ENCODE data around the gene ASTN2.

Gene ASTN2

GRCh38 chr9:116430849-116431248 is 984.0 kb downstream of the ASTN2 start:
- DNase-seq = no peak

- no peak for DNase-seq
These were observed 989.6 kb downstream of the ASTN2 start for GRCh38 chr9:116425244-116425643.

DNA sequence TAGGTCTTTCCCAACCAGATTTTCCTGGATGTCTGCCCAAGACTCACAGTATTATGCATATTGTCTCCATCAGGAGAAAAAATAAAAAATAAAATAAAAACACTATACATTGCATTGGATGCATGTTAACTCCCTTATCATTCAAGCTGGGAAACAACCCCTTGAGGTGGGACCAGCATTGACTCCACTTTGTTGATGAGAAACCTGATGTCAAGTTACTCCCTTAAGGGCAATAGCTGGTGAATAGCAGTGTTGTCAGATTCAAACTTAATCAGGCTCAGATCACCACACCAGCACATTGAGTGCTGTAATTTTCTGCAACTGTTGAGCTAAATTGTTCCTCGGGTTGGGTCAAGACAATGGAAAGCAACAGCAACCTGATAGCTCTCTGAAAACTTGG is 991.7 kb downstream of the ASTN2 start:
- no peak for DNase-seq

GRCh38 chr9:116422119-116422979 is 992.5 kb downstream of the ASTN2 start:
- no peak for DNase-seq

- no peak for DNase-seq
These were observed 993.8 kb downstream of the ASTN2 start for GRCh38 chr9:116420993-116421538.

- no peak for DNase-seq
These were observed 995.7 kb downstream of the ASTN2 start for GRCh38 chr9:116419181-116419580.

- DNase-seq = no peak
These were observed 997.4 kb downstream of the ASTN2 start for GRCh38 chr9:116417464-116417863.

DNA sequence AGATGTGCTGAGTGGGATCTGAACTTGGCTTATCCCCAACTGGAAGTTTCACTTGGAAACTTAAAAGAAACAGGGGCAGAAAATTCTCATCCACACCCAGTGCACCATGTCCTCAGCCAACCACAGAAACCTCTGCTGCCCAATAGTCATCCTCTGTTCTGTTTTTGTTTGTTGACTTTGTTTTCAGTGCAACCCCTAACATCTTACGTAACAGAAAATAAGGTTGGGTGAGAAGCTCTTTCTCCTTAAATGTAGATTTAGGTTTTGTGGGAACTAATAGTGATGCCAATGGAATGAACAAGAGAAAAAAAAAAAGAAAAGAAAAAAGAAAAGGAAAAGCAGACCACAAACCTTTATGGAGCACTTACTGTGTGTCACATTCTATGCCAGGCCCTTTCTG is 998.4 kb downstream of the ASTN2 start:
- DNase-seq = no peak

- no peak for DNase-seq
These were observed 1000.5 kb downstream of the ASTN2 start for GRCh38 chr9:116414374-116414773.

- no peak for DNase-seq
These were observed 1003.4 kb downstream of the ASTN2 start for GRCh38 chr9:116411506-116411905.

DNA sequence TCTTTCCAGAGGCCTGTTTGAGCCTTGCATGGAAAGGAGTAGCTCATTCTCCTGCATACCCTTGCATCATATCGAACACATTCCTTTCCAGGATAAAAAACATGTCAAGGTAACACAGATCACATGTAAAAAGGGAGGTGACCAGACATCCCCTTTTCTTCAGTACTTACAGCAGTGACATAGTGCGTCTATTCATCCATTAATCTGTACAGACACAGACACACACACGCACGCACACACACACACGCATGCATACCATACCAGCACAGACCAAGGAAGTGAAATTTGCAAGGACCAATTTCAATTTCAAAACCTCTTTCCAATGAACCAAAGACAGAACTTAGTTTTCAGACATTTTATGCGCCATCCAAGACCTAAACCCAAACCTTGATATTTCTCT is 1005.2 kb downstream of the ASTN2 start:
- DNase-seq = no peak

DNA sequence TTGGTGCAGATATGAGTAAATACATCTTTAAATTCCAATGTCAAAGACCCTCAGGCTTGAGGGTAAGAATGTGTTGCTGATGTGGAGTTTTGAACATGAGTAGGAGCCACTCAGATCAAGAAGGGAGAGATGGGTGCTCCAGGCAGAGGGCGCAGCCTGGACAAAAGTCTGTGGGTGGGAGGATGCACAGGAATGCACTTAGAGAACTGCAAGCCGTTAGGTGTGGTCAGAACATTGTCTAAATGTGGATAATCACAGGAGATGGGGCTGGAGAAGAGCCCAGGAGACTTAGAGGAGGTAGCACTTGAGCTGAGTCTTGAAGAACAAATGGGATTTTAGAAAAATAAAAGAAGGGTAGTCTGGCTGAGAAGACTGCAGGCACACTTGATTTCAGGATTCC is 1005.7 kb downstream of the ASTN2 start:
- no peak for DNase-seq

DNA sequence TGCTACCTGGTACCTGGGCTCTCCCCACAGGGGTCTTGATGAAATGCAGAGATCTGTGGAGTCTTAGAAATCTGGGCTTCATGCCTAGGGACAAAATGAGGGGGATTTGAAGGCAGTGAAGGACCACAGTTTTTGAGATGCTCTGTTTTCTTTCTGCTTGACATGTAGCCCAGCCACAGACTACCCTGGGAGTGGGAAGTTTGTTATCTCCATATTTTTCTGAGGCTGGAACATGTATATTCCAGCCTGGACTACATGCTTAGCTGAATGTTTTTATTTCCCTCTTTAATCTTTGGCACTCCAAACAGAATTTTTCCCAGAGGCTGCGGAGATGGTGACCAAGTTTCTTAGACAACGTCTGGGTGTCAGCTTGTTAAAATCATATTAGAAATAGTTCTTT is 1008.4 kb downstream of the ASTN2 start:
- DNase-seq = no peak

- DNase-seq = no peak
These were observed 1009.5 kb downstream of the ASTN2 start for GRCh38 chr9:116405321-116405720.

- DNase-seq = no peak
These were observed 1010.6 kb downstream of the ASTN2 start for GRCh38 chr9:116404228-116404627.

DNA sequence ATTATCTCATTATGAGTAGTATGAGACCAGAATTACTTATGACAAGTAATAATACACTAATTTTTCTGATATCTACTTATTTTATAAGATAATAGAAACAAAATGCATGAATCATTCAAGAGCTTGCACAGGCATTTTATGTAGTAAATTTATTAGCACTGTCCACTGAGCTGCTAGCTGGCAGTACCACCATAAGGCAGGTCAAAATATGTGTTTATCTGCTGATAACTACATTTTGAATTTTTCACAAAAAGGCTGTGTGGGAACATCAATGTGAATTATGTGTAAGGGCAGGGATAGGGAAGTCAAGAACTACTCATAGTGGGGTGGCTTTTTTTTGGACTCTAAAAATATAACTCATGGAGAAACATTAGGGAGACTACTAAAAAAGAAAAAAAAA is 1011.7 kb downstream of the ASTN2 start:
- DNase-seq = no peak

- no peak for DNase-seq
These were observed 1019.2 kb downstream of the ASTN2 start for GRCh38 chr9:116395699-116396037.

DNA sequence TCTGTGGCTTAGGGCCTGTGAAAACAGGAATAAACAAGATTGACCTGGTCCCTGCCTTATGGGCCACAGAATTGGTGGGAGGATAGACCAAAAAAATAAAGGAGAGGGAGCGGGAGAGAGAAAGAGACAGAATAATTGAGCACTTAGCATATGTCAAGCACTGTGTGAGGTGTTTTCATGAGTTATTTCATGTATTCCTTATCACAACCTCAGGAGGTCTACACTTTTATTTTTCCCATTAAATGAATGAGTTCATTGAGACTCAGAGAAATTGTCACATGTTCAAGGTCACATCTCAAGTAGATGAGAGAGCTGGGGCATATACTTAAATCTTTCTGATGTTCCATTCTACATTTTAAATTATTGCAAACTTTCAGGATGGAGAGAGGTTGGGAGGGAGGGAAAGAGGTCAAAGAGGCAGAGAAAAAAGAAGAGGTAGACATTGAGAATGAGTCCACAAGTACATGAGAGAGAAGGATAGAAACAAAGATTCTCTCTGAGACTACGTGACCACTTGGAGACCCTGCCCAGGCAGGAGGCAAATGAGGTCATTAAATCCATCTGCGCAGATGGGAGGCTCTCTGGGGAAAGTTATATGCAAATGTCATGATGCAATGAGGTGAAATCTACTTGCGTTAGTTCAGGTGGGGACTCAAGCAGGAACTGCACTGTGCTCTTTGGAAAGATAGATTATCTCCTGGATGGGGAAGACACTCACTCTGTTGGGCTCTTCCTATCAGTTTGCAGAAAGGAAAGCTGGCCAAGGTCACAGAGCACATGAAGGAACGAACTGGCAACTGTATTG is 1019.8 kb downstream of the ASTN2 start:
- no peak for DNase-seq

DNA sequence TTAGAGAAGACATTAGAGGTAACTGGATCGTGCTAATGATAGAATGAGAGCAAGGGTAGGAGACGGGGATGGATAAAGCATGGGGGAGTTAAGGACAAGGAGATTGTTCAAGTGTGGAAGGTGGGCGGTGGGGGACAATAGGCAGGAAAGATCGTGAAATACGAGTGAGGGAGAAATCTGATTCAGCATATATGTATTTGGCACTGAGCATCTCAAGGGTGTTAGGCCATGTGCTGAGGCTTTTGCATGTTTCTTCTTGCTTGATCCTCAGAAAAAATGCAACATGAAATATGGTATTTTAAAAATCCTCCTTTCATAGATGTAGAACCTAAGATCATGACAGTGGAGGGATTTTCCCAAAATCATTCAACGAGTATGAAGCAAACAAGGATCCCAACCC is 1020.8 kb downstream of the ASTN2 start:
- no peak for DNase-seq

DNA sequence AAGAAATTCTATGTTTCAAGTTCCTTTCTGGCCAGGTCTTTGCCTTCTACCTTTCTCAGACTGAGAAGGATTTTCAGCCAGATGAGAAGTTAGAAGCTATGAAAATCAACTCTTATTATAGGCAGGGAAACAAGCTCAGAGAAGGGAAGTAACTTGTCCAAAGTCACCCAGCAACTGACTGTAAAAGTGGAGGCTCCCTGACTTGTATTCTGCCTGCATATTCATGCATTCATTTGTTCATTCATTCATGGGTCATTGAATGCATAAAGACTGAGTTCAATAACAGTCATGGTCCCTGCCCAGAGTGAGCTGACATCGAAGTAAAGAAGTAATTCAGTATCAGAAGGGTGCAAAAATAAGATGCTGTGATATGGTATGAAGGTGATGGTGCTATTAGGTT is 1021.7 kb downstream of the ASTN2 start:
- DNase-seq = no peak

GRCh38 chr9:116391306-116391900 is 1023.5 kb downstream of the ASTN2 start:
- DNase-seq = no peak

DNA sequence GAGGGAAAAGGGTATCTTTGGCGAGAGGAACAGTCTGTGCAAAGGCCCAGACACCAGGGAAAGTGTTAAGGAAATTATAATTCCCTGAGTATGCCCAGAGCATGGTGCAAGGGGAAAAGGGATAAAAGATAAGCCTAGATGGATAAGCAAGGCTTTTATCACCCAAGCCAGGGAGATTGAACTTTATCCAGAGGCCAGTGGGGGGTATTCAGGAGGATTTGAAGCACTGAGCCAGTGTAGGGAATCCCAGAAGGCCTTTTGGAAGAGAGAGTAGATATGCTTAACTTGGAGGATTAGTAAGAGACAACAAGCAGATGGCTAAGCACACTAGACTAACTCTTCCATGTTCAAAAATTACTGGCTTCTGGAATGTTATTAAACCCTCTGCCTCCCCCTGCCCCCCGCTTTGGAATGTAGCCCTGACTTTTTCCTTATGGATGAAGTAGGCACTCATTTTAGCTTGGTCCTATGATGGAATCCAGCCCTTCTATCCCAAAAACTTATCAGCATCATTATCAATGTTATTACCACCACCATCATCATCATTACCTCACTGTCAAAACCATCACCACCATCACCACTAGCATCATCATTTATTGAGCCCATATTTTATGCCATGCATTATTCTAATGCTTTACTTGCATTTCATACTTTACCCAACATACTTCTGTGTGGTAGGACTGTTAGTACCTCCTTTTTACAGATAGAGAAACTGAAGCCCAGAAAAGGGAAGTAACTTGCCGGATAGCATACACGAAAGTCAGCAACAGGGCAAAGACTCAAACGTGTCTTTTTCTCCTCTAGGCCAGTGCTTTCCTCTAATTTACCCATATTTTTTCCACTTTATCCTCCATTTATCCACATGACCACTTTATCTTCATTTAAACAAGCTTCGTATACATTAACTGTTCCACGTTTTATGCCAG is 1024.3 kb downstream of the ASTN2 start:
- DNase-seq = no peak
